PFSK-1 (cell line): ENCODE results near the gene ALG14.

Source experiments
- FOXP2 ChIP-seq: optimal IDR thresholded peaks from 2 replicates; pipeline ENCODE3; 2011; ENCODE audit warnings: borderline replicate concordance, control low read depth, inconsistent platforms; ENCODE audit not compliant: insufficient read depth; ENCODE audit errors: extremely low read length, extremely low read depth
- POLR2AphosphoS5 ChIP-seq: IDR thresholded peaks from 2 replicates; pipeline ENCODE4 v1.6.1; 2012; ENCODE audit warnings: low read depth, mild to moderate bottlenecking, control low read depth, low read length, moderate library complexity
- REST ChIP-seq, 2 experiments: IDR thresholded peaks; 2 replicates each; pipeline versions ENCODE4 v1.6.1 to v1.8.0; 2011 to 2012; ENCODE audit warnings: low read depth in 2 of 2, low read length in 2 of 2, control low read depth in 1 of 2, inconsistent platforms in 1 of 2, mild to moderate bottlenecking in 1 of 2, moderate library complexity in 1 of 2; ENCODE audit not compliant: insufficient read depth in 1 of 2
- SIN3A ChIP-seq: IDR thresholded peaks from 2 replicates; pipeline ENCODE4 v1.6.1; 2012; ENCODE audit warnings: mild to moderate bottlenecking, low read length, moderate library complexity, borderline replicate concordance; ENCODE audit not compliant: insufficient read depth
- TAF1 ChIP-seq: IDR thresholded peaks from 2 replicates; pipeline ENCODE4 v1.6.1; 2012; ENCODE audit warnings: low read length, control low read depth, borderline replicate concordance; ENCODE audit not compliant: insufficient read depth

- TF ChIP-seq POLR2AphosphoS5 (no peak), TAF1 (no peak), REST (IDR thresholded peaks at IDR 0.05; ENCODE audit: insufficient read depth in 1 of 2, low read depth in 2 of 2, low read length in 2 of 2) (no peak), FOXP2 (no peak), SIN3A (no peak)
Observed at GRCh38 chr1:94954263-94955220, 118.2 kb downstream of the ALG14 start.
